Stimulated activated CD8-positive, alpha-beta memory T cell treated with anti-CD3 and anti-CD28 coated beads, Interleukin-15, amount 100 ng/mL, for 24 hours (primary cell): ENCODE data around the gene ACTN3.

Experiments used
- DNase-seq: peaks from one replicate; pipeline ENCODE4 v3.0.0-alpha.2; 2020; ENCODE audit warnings: low read depth

The ACTN3 gene

DNA sequence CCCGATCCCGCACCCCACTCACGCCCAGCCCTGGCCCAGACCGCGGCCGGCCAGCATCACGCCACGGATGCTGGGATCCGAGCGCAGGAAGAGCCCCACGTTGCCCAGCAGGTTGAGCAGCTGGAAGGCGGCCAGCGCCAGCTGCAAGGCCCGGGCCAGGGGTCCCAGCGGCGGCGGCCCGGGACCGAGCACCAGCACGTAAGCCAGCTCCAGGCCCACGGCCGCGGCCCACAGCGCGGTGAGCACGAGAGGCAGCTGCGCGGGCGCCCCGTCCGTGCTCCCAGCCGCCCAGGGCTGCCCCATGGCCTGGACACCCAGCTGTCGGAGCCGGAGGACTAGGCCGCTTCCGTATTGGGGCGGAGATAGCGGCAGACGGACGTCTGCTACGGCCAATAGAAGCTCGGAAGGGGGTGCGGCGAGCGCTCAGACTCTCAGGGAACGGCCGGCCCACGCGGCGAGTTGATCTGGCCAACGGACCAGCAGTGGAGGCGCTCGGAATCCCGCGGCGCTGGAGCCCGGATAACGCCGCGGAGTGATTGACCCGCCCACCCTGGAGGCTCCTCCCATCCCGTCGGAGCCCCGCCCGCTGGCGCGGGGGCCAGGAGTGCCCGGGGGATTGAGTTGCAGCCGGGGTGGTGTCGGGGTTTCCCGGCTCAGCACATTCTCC is 869 bp upstream of the ACTN3 start, which contains the start of gene ZDHHC24:
Gene ZDHHC24 (minus strand): TSS at position 348 of the 667 bp plus-strand sequence. CDS start 45 bp downstream, at position 303.
- peak; percentile 76 for DNase-seq

DNA sequence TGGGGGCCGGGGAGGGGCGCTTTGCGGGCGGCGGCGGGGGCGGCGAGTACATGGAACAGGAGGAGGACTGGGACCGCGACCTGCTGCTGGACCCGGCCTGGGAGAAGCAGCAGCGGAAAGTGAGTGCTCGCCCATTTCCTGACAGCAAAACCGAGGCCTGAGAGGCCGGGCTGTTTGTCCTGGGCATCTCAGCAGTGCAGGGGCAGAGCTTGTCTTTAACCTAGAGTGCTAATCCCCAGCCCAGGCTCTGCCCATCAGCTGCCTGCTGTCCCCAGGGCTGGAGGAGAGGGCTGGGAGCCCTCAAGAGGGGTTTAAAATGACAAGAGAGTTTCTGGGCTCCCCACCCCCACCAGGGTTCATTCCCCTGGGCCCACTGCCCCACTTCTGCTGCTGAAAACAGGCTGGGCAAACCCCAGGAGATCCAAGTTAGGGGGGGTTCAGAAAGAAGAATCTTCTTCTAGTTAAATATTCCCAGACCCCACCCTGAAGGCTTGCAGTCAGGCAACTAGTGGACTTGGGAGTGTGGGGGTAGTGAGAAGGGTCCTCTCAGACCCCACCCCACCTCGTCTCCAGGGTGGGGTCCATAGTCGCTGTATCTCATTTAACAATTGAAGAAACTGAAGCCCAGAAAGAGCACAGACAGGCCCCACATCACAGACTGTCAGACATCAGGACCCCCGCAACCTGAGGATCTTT is 411 bp downstream of the ACTN3 start:
- DNase-seq = no peak

DNA sequence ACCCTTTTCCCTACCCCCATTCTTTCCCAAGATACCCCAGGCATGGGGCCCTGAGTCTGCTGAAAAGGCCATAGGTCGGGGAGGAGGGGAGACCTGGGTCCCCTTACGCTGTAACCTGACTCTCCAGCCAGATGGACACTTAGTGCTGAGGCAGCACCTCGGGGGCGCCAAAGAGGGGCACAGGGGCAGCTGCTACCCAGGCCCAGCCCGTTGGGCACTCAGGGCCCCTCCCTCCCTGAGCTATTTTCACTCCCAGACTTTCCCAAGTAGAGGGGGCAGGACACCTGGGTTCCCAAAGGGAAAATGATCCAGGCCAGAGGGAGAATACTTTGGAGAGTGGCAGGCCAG is 933 bp downstream of the ACTN3 start:
- DNase-seq = no peak

DNA sequence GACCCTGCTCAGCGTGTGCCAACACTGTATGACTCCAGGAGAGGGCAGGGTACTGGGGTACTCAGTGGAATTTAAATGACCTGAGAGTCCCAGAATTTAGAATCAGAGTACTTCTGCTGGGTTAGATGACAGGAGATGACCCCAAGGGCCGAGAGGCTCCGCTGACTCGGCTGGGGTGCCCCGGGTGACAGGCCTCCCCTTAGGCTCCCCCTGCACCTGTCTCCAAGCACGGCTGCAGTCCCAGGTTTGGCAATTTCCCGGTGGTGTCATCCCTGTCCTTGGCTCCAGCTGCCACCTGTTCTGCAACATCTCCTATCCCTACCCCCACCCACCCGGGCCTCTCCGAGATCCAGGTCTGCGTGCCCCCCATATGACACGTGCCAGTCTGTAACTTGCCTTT is 1.3 kb downstream of the ACTN3 start:
- no peak for DNase-seq

DNA sequence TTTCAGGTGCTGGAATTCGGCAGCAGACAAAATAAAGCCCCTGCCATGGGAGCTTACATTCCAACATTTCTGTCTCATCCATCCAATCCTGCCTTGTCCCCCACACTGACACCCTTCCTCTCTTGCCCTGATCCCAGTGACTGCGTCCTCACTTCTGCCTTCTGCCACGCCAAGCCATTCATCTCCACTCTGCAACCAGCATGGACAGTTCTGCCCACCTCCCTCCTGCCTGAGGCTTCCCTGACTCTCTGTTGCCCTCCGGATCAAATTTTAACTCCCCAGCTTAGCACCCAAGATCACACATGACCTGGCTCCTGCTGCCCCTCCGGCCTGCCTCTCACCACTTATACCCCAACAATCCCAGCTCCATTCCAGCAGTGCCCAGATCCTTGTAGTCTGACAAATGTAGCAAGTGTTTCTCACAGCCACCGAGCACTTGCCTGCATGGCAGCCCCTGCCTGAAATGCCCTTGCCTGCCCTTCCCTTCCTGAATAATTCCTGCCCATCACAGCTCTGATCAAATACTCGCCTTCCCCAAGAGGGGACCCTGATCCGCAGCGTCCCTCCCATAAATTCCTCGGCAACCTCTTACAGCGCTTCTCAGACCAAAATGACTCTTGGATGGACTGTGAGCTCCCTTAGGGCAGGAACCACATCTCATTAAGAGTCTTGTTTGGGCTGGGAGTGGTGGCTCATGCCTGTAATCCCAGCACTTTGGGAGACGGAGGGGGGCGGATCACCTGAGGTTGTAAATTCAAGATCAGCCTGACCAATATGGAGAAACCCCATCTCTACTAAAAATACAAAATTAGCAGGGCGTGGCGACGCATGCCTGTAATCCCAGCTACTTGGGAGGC is 2.3 kb downstream of the ACTN3 start:
- no peak for DNase-seq

DNA sequence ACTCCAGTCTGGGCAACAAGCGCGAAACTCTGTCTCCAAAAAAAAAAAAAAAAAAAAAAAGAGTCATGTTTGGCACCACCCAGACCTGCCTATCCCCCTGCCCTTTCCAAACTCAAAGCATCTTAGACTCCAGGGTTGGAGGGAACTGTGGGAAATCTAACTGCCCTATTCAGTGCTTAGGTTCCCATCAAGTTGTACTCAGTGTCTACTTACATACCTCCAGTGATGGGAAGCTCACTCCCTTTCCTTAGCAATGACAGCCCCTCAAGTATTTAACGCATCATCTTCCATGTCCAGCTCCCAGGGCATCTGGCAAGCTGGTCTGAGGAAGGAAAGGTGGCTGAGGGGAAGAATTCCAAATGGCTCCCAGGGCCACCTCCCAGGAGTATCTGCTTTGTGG is 3.0 kb downstream of the ACTN3 start:
- no peak for DNase-seq

DNA sequence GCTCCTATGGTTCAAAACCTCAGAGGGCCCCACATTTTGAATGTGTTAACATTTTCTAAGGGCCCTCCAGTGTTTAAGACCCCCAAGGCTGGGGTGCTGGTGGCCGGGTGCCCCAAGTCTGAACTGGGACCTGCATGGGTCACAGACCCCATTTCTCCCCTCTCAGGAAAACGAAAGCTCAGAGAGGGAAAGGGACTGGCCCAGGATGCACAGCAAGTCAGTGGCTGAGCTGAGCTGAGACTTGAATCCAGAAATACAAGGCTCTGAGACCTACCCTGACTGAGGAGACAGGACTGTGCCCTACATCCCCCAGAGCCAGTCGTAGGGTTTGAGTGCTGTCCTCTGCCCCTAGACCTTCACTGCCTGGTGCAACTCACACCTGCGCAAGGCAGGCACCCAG is 4.2 kb downstream of the ACTN3 start:
- DNase-seq = no peak

DNA sequence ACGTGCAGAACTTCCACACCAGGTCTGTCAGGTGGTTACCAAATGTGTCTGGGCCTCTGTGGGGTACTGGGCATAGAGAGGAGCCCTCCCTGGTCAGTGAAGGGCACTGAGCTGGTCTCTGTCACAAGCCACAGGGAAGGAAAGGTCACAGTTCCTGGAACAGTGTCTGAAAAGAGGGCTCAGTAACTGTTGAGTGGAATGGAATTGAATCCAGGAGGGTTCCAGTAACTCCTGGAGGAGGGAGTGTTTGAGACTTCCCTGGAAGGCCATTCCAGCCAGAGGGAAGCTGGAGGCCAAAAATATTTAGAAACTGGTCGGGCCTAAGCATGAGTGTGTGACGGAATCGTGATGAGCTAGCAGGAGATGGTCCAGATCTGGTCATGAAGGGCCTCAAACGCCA is 7.9 kb downstream of the ACTN3 start:
- no peak for DNase-seq

DNA sequence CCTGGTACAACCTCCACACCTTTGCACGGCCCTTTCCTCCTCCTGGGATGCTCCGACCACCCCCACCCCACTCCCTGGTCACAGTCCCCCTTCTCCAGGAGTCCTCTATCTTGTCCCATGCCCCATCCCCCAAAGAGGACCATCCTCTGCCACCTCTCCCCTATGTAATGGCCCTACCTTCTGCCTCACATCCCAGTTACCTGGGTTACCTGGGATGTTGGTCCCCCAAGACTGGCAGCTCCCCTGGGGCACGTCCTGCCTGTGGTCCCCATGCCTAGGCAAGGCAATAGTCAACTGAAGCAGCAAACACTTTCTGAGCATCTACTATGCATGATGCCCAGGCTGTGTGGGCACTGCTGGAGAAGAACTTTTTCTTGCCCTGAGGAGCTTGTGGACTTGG is 8.7 kb downstream of the ACTN3 start:
- no peak for DNase-seq

DNA sequence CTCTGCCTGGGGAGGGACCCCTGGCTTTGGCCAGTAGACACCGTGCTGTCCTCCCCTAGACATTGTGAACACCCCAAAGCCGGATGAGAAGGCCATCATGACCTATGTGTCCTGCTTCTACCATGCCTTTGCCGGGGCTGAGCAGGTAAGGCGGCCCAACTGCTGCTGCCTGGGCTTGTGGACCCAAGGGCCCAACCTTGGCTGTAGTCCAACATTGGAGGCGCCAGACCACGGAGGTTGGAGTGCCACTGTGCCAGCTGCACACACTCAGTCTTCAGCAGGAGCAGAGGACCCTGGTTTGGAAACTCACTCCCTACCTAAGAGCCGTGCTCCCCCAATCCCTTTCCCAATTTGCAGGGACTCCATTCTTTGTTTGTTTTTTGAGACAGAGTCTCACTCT is 9.4 kb downstream of the ACTN3 start:
- DNase-seq = no peak

DNA sequence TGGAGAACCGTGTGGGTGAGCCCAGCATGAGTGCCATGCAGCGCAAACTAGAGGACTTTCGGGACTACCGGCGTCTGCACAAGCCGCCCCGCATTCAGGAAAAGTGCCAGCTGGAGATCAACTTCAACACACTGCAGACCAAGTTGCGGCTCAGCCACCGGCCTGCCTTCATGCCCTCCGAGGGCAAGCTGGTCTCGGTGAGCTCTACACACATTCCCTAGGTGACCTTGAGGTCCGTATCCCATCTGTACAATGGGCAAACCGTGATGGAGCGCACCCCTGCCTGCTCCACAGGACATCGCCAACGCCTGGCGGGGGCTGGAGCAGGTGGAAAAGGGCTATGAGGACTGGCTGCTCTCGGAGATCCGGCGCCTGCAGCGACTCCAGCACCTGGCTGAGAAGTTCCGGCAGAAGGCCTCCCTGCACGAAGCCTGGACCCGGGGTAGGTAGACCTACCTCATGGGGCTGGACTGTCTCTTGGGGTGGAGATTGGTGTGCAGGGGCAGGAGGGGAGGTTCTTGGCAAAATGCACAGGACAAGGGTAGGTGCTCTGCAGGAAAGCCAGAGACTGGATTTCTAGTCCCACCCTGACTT is 11.1 kb downstream of the ACTN3 start:
- no peak for DNase-seq

DNA sequence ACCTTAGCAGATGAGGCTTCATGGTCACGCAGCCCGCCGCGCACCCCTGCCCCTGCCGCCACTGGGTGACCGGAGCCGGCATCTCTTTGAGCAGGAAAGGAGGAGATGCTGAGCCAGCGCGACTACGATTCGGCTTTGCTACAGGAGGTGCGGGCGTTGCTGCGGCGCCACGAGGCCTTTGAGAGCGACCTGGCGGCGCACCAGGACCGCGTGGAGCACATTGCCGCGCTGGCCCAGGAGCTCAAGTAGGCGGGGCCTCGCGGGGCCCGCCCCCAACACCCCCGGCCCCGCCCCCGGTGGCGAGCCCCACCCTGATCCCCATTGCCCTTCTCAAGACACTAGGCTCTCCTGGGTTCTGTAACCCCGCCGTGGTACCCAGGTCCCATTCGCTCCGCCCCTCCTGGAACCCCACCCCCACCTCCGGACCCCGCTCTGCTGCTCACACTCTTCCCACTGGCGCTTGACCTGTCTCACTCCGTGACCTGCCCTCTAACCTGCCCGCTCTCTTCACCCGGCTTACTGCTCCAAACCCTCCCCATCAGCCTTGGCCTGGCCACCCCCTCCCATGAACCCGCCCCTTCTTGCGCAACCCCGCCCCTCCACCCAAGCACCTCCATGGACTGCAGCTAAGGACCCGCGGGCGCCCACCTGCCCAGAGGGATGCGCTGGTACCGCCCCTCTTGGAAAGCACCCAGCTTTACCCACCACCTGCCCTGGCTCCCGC is 12.6 kb downstream of the ACTN3 start:
- DNase-seq = peak; percentile 10

DNA sequence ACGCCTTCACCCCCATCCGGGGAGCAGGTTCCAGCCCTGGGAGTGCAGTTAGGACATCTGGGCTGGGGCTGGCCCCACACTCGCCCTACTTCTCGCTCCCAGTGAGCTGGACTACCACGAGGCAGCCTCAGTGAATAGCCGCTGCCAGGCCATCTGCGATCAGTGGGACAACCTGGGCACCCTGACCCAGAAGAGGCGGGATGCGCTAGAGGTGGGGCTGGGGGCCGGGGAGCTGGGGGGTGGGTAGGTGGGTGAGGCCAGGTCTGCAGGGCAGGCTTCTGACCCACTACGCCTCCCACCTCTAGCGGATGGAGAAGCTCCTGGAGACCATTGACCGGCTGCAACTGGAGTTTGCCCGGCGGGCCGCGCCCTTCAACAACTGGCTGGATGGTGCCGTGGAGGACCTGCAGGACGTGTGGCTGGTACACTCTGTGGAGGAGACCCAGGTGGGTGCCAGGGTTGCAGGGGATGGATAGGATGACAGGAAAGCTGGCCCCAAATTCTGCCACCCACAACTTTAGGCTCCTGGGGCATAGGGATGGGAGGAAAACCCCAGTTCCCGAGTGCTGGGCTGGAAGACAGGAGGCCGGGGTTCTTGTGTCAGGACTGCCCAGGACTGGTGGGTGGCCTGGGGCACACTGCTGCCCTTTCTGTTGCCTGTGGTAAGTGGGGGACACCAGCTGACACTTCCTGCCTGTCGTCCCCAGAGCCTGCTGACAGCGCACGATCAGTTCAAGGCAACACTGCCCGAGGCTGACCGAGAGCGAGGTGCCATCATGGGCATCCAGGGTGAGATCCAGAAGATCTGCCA is 13.4 kb downstream of the ACTN3 start:
- DNase-seq = no peak

DNA sequence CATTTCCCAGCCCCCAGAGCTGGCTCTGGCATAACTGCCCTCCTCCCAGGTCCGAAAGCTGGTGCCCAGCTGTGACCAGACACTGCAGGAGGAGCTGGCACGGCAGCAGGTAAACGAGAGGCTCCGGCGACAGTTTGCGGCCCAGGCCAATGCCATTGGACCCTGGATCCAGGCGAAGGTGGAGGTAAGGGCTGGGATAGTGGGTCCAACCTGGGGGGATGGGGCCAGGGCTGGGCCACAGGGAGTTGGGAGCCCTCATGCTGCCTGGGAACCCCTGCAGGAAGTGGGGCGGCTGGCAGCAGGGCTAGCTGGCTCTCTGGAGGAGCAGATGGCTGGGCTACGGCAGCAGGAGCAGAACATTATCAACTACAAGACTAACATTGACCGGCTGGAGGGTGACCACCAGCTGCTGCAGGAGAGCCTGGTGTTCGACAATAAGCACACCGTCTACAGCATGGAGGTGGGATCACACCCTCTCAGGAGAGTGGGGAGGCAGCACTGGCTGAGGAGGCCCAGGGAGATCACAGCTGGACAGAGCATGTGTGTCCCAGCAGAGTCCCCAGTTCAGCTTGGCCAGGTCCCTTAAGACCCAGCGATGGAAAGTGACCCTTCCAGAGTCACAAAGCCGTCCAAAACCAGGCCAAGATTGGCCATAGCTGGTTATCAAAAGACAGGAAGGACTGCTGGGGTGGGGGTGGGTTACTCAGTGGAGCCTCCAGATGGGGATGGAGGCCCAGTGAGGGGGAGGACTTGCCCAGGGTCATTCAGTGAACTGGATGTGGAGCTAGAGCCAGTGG is 14.7 kb downstream of the ACTN3 start:
- no peak for DNase-seq

DNA sequence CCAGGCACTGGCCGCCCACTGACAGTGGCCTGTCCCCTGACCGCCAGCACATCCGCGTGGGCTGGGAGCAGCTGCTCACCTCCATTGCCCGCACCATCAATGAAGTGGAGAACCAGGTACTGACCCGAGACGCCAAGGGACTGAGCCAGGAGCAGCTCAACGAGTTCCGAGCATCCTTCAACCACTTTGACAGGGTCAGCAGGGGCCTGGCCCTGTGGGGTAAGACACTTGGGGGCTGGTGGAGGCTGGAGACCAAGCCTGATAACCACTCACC is 15.2 kb downstream of the ACTN3 start:
- DNase-seq = no peak

DNA sequence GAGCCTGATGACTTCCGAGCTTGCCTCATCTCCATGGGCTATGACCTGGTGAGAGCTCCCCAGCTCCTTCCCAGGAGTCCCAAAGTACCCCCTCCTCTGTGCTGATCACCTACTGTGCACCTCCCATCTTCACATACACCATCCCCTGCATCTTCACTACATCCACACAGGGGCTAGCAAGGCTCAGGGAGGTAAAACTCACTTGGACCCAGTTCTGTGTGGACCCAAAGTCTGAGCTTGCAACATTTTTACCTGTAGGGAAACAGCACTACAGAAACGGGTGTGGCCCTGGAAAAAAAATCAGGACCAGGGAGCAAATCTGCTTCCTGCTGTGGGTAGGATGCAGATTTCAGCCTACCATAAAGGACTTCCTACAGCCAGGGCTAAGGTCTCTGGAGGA is 15.6 kb downstream of the ACTN3 start:
- no peak for DNase-seq

DNA sequence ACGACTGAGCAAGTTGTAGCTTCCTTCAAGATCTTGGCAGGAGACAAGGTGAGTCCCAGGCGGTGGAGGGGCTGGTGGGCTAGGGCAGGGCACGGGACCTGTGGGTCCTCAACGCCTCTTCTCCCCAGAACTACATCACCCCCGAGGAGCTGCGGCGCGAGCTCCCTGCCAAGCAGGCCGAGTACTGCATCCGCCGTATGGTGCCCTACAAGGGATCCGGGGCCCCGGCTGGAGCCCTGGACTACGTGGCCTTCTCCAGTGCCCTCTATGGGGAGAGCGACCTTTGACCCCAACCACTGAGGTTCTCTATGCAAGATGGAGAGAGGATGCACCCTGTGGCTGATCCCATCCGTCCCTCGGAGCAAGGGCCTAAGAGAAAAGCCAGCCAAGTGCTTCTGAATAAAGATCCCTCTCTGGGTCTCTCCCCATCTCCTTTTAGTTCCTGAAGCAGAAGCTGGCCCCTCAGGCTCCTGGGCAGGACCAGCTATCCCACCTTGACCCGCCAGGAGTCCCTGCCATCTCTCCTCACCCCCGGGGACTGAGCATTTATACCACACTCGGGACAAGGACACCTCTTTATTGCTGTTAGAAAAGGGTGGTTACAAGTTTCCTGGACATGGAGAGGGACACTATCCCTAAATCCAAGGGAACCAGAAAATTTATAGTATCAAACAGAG is 16.3 kb downstream of the ACTN3 start:
- no peak for DNase-seq

DNA sequence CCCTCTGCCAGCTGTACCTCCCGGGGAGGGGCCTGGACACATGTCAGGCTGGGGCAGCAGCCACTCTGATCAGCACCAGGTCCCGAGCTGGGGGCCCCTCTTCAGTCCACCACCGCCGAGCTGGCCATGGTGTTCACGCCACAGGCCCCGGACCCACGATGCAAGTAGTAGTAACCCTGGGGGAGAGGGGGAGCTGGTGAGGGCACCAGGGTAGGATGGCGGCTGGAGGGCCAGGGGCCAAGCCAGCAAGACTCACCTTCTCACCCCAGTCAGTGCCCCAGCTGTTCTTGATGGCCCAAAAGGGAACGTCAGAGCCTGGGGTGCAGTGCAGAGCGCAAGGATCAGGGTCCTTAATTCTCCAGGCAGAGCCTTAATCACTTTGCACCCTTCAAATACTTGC is 17.1 kb downstream of the ACTN3 start:
- DNase-seq = no peak

DNA sequence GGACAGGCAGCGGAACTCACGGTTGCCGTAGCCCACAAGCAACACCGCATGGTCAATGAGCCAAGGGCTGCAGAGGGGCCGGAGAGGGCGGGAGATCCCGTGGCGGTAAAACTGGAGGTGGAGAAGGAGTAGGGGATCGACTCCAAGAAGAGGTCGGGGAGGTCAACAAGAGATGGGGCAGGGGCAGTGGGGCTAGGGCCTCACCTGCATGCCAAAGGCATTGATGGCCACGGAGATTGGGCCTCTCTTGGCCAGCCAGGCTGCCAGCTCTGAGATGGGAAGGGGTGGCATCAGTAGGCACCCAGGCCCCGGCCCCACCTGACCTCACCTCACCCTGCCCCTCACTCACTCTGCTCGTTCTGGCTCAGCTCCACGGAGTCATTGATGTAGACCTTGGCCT is 17.8 kb downstream of the ACTN3 start:
- DNase-seq = no peak

DNA sequence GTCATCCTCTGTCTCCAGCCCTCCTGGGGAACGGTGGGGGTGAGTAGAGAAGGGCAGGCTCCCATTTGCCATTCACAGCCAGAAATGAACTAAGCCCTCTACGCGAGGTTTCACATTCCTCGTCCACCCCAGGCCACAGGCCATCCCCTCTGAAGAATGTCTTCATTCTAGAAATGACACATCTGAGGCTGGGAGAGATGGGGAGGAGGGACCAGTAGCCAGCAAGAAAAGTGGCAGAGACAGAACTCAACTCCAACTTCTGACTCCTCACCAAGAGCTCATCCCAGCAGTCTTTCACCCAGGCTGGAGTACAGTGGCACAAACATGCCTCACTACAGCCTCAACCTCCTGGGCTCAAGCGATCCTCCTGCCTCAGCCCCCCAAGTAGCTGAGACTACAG is 18.3 kb downstream of the ACTN3 start:
- DNase-seq = no peak
